Measurements from ENCODE around the gene AGAP9.
"Not testable (repeated sequence)": the region's sequence is repeated elsewhere in the genome, so short reads cannot be mapped to it uniquely, and the experiment has no call there.

The AGAP9 gene

GRCh38 chr10:47523475-47523874 is at the start of gene AGAP9:
TSS of gene AGAP9 (minus strand) at chr10:47523638. CDS start at chr10:47523526, 112 bp downstream.
- not testable (repeated sequence) for DNase-seq (ENCODE audit: low read depth)

- not testable (repeated sequence) for DNase-seq (ENCODE audit: low read depth)
These were observed 47.9 kb upstream of the AGAP9 start for GRCh38 chr10:47571138-47571912.

- not testable (repeated sequence) for DNase-seq (ENCODE audit: low read depth)
These were observed 43.3 kb upstream of the AGAP9 start for GRCh38 chr10:47566757-47567156.

GRCh38 chr10:47566108-47566699 is 42.8 kb upstream of the AGAP9 start:
- DNase-seq (ENCODE audit: low read depth), result not testable (repeated sequence)

- DNase-seq (ENCODE audit: low read depth), result not testable (repeated sequence)
These were observed 42.1 kb upstream of the AGAP9 start for GRCh38 chr10:47565517-47565920.

- not testable (repeated sequence) for DNase-seq (ENCODE audit: low read depth)
These were observed 41.5 kb upstream of the AGAP9 start for GRCh38 chr10:47564953-47565352.

- DNase-seq (ENCODE audit: low read depth), result not testable (repeated sequence)
These were observed 40.9 kb upstream of the AGAP9 start for GRCh38 chr10:47564318-47564717.

GRCh38 chr10:47560452-47560851 is 37.0 kb upstream of the AGAP9 start:
- not testable (repeated sequence) for DNase-seq (ENCODE audit: low read depth)

- DNase-seq (ENCODE audit: low read depth), result not testable (repeated sequence)
These were observed 36.4 kb upstream of the AGAP9 start for GRCh38 chr10:47559718-47560308.

GRCh38 chr10:47558109-47558508 is 34.7 kb upstream of the AGAP9 start:
- not testable (repeated sequence) for DNase-seq (ENCODE audit: low read depth)

- not testable (repeated sequence) for DNase-seq (ENCODE audit: low read depth)
These were observed 34.2 kb upstream of the AGAP9 start for GRCh38 chr10:47557616-47558015.

GRCh38 chr10:47555334-47555733 is 31.9 kb upstream of the AGAP9 start:
- not testable (repeated sequence) for DNase-seq (ENCODE audit: low read depth)

GRCh38 chr10:47554552-47554951 is 31.1 kb upstream of the AGAP9 start:
- not testable (repeated sequence) for DNase-seq (ENCODE audit: low read depth)

GRCh38 chr10:47553860-47554247 is 30.4 kb upstream of the AGAP9 start:
- DNase-seq (ENCODE audit: low read depth), result not testable (repeated sequence)

- peak; percentile 37 for DNase-seq (ENCODE audit: low read depth)
These were observed 29.9 kb upstream of the AGAP9 start for GRCh38 chr10:47553214-47553859.

- DNase-seq (ENCODE audit: low read depth), result not testable (repeated sequence)
These were observed 29.3 kb upstream of the AGAP9 start for GRCh38 chr10:47552719-47553118.

GRCh38 chr10:47547286-47547685 is 23.8 kb upstream of the AGAP9 start:
- DNase-seq (ENCODE audit: low read depth), result not testable (repeated sequence)

- not testable (repeated sequence) for DNase-seq (ENCODE audit: low read depth)
These were observed 13.0 kb upstream of the AGAP9 start for GRCh38 chr10:47536430-47536829.

GRCh38 chr10:47502313-47502712 is 21.1 kb downstream of the AGAP9 start:
- DNase-seq (ENCODE audit: low read depth), result not testable (repeated sequence)

- DNase-seq (ENCODE audit: low read depth), result not testable (repeated sequence)
These were observed 29.2 kb downstream of the AGAP9 start for GRCh38 chr10:47494226-47494625.

- not testable (repeated sequence) for DNase-seq (ENCODE audit: low read depth)
These were observed 31.8 kb downstream of the AGAP9 start, which contains the start of gene FAM25G for GRCh38 chr10:47491600-47491999. TSS of gene FAM25G (minus strand) at chr10:47491700. CDS start at chr10:47491674, 26 bp downstream.

- not testable (repeated sequence) for DNase-seq (ENCODE audit: low read depth)
These were observed 33.8 kb downstream of the AGAP9 start for GRCh38 chr10:47489630-47490029.

Measured in T-helper 22 cell (primary cell).